Raji (cell line): Measurements from ENCODE around the gene KLF4.

Experiments
- POLR2A ChIP-seq: IDR thresholded peaks from 2 replicates; pipeline ENCODE4 v1.6.1; 2011; ENCODE audit warnings: low read depth, low read length, control low read depth; ENCODE audit not compliant: insufficient read depth

The KLF4 gene

GRCh38 chr9:107491081-107492053, 1.8 kb upstream of the KLF4 start:
- TF ChIP-seq POLR2A: no peak

GRCh38 chr9:107489144-107489673, 360 bp downstream of the KLF4 start:
- no peak for TF ChIP-seq POLR2A

DNA sequence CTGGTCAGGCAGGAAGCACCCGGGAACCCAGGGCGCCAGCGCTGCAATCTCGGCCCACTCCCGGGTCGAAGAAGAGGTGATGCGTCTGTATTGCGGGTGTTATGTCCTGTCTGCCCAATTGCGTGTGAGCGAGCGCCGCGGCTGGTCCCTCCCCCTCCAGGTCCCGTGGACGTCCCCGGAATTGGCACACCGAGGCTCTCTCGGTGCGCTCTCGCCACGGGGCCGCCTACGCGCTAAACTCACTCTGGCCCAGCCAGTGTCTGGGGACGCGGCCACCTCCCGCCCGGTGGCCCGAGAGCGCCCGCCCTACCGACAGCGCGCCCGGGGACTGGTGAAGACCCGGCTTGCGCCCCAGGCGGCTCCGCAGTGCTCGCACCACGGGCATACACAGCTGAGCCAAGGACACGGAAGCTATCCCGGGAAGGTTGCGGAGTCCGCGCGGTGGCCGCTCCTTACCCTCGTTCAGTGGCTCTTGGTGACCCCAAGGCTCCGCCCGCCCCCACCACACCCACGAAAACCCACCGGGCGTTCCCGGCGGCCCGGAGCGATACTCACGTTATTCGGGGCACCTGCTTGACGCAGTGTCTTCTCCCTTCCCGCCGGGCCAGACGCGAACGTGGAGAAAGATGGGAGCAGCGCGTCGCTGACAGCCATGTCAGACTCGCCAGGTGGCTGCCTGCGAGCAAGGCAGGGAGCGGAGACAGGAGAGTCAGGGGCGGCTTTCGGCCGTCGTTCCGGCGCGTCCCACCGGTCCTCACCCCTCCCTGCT, 1.0 kb downstream of the KLF4 start:
- TF ChIP-seq POLR2A: no peak

DNA sequence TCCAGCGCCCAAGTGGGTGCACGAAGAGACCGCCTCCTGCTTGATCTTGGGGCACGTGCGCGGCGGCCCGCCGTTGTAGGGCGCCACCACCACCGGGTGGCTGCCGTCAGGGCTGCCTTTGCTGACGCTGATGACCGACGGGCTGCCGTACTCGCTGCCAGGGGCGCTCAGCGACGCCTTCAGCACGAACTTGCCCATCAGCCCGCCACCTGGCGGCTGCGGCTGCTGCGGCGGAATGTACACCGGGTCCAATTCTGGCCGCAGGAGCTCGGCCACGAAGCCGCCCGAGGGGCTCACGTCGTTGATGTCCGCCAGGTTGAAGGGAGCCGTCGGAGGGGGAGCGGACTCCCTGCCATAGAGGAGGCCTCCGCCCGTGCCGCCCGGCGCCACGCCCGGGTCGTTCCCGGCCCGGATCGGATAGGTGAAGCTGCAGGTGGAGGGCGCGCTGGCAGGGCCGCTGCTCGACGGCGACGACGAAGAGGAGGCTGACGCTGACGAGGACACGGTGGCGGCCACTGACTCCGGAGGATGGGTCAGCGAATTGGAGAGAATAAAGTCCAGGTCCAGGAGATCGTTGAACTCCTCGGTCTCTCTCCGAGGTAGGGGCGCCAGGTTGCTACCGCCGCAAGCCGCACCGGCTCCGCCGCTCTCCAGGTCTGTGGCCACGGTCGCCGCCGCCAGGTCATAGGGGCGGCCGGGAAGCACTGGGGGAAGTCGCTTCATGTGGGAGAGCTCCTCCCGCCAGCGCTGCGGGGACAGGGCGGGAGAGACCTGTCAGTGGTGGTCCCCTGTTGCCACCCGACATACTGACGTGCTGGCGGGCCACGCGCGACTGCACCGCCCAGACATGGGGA, 1.8 kb downstream of the KLF4 start:
- no peak for TF ChIP-seq POLR2A

GRCh38 chr9:107486674-107487520, 2.7 kb downstream of the KLF4 start:
- no peak for TF ChIP-seq POLR2A

- TF ChIP-seq POLR2A: no peak
Measured at GRCh38 chr9:107485458-107486043, 4.0 kb downstream of the KLF4 start.

DNA sequence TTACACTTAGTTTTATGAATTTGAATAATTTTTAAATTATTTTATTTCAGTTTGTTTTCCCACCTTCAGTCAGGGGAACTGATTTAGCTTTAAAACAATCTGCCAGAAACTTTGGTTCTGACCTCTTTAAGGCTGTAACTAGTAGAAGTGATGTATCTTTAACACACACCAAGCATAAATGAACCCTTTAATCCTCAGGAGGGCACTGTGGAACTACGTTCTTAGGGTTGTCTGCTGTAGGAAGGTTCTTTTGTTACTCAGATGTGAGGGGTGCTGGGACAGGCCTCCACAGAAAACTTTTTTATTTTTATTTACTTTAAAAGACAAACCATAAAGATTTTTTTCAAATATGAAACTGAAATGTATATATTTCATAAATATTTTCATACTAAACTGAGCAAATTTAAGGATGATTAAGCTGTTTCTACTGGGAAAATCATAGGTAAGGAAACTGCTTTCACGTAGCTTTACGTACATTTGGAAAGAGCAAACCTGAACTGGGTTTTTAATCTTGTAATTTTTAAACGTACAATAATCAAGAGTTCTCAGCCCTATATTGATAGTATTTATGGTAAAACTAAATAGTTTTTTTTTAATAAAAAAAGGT, 5.3 kb downstream of the KLF4 start:
- no peak for TF ChIP-seq POLR2A

DNA sequence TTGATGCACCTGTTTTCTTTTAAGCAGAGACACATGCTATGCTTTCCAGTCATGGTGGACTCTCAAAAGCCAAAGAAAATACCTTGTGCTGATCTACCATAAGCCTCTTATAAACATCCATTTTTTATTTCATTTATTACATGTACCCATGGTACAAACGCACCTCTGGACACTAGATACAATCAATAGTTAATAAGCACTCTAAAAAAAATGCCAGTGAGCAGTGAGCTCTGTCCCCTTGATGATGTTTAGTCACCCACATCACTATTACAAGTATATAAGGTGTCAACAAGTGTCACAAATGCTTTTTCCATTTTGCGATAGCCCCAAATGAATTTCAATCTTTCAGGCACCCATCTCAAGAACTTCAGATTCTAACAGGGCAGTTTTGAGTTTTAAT, 5.9 kb downstream of the KLF4 start:
- TF ChIP-seq POLR2A: no peak

DNA sequence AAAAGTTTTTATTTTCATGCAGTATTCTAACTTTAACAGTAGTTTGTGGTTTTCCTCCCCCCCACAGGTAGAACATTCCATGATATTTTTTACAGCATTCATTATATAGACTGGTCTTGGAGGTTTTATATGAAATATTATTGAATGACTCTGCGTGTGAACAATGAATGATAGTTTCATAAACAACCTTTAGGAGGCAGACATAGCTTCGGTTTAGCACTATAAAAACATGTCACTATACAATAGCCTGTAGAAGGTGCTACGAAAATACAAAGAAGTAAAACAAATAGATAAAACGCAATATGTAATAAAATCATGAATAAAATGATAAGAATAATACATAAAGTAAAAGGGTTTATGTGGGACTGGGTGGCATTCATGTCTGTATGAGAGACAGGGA, 8.5 kb downstream of the KLF4 start:
- no peak for TF ChIP-seq POLR2A

DNA sequence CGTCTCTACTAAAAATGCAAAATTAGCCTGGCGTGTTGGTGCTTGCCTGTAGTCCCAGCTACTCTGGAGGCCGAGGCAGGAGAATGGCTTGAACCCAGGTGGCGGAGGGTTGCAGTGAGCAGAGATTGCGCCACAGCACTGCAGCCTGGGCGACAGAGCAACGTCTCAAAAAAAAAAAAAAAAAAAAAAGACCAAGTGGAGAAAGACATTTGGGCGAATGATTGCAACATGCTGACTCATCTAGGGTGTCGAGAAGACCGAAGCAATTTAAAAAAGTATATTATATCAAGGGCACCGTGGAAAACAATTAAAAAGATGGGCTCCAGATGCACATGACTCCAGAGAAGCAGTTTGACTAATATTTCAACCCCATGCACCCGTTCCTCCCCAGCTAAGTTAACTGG, 9.2 kb downstream of the KLF4 start:
- TF ChIP-seq POLR2A: no peak

DNA sequence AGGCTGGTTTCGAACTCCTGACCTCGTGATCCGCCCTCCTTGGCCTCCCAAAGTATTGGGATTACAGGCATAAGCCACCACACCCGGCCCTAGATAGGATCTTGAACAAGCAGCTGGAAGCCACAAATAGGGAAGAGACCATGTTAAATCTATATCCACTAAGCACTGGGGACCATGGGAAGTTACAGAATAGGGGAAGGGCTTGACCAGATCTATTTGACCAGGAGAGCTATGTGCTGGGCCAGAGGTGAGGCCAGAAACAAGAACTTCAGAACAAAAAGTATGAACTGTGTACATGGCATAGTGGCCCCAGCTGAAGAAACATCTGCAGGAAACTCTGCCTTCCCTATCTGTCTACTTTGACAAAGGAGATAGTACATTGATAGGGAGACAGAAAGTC, 10.8 kb downstream of the KLF4 start:
- TF ChIP-seq POLR2A: no peak

DNA sequence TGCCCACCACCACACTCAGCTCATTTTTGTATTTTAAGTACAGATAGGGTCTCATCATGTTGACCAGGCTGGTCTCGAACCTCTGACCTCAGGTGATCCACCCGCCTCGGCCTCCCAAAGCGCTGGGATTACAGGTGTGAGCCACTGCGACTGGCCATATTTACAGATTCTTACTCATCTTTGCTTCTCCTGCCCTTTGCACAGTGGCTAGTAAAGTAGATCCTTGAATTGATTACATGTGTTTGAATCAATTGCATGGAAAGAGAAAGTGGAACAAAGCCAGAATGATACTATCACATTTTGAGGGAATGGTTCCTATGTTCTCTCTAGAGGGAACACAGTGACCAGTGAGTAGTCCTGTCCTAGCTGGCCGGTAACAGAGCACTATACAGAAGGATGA, 15.4 kb downstream of the KLF4 start:
- TF ChIP-seq POLR2A: no peak
